ENCODE measurements around the gene NAA60.

DNA sequence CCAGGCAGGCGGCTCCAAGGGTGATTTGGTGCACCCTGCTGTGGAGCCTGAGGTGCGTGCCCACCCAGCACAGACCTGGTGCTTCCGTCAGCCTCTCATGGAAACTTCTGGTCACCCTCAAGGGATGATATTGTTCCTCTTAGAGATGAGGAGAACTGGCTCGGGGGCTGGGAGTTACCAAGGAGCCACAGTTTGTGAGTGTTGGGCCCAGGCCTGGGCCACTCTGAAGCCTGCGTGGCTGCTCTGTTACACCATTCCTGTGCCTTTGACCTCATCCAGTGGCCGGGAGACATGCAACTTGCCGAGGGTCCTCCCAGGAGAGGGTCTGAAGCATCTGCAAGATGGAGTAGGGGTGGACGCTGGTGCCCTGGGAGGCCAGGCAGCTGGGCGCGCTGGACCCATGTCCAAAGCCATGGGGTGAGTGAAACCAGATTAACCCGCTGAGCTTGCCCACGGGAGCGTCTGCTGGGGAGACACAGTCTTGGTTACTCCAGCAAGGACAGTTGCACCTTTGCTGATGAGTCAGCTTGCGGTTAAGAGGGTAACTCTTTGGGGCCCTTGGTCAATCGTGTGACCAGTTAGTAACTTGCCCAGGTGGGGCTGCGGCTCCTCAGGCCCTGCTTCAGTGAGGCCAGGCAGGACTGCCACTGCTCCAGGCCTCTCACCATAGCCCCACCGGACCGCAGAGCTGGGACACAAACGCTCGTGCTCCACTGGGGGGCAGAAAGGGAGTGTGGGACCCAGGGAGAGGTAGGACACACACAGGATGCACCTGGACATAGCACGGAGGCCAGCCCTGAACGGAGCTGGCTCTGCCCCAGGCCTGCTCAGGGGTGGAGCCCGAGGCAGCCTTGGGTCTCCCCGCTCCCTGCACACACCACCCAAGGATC lies 44.3 kb downstream of the NAA60 start:
- no peak for TF ChIP-seq EZH2 (IDR thresholded peaks at IDR 0.05; ENCODE audit: low read length)
- TF ChIP-seq, protein P1, sequence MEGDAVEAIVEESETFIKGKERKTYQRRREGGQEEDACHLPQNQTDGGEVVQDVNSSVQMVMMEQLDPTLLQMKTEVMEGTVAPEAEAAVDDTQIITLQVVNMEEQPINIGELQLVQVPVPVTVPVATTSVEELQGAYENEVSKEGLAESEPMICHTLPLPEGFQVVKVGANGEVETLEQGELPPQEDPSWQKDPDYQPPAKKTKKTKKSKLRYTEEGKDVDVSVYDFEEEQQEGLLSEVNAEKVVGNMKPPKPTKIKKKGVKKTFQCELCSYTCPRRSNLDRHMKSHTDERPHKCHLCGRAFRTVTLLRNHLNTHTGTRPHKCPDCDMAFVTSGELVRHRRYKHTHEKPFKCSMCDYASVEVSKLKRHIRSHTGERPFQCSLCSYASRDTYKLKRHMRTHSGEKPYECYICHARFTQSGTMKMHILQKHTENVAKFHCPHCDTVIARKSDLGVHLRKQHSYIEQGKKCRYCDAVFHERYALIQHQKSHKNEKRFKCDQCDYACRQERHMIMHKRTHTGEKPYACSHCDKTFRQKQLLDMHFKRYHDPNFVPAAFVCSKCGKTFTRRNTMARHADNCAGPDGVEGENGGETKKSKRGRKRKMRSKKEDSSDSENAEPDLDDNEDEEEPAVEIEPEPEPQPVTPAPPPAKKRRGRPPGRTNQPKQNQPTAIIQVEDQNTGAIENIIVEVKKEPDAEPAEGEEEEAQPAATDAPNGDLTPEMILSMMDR (optimal IDR thresholded peaks at IDR 0.05 in 1 of 3, IDR thresholded peaks at IDR 0.05 in 1 of 3, conservative IDR thresholded peaks at IDR 0.05 in 1 of 3; ENCODE audit: extremely low read depth in 1 of 3, insufficient read depth in 2 of 3, low read length in 3 of 3) = no peak
